NB4 (cell line): ENCODE results near the gene PHACTR3.

Experiments used
- DNase-seq: peaks from one replicate; pipeline ENCODE4 v3.0.0; 2010; ENCODE audit warnings: low read depth
- H3K4me3 ChIP-seq: one replicate; pipeline ENCODE4 v1.5.1; 2011; ENCODE audit warnings: mild to moderate bottlenecking, low read depth, low read length, moderate library complexity
- MYC ChIP-seq: IDR thresholded peaks from 2 replicates; pipeline ENCODE4 v1.6.1; 2011; ENCODE audit warnings: low read depth, low read length
- POLR2A ChIP-seq: IDR thresholded peaks from 2 replicates; pipeline ENCODE4 v1.6.1; 2011; ENCODE audit warnings: mild to moderate bottlenecking; ENCODE audit not compliant: insufficient read length; ENCODE audit errors: extremely low read depth
- TF ChIP-seq, protein P1 (sequence below): IDR thresholded peaks from 2 replicates; pipeline ENCODE4 v1.6.1; 2011; ENCODE audit warnings: low read depth, low read length
- TF ChIP-seq, protein P2 (sequence below): IDR thresholded peaks from one replicate; pipeline ENCODE4 v1.5.1; 2012; ENCODE audit warnings: low read depth, low read length

PHACTR3 gene

DNA sequence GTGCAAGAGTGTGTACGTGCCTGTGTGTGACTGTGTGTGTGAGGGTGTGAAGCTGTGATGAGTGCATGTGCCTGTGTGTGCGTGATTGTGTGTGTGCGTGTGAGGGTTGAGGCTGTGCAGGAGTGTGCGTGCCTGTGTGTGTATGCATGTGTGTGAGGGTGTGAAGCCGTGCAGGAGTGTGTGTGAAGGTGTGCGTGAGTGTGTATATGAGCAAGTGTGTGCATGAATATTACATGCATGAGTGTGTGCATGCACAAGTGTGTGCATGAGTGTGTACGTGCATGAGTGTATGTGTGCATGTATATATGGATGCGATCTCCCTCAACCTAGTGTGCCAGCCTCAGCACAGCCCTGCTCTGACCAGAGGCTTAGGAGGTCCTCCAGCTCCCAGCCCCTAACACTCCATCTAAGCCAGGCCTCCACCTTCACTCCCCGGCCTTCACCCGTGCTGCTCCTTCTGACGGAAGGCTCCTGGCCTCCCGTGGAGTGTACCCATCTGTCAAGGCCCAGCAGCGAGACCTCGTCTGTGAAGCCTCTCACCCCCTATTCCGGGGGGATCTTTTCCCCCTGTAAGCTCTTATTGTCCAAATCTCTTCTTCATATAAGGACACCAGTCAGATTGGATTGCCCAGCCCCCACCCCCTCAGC, 19.9 kb upstream of the PHACTR3 start:
- no peak for DNase-seq
- TF ChIP-seq, protein P1, sequence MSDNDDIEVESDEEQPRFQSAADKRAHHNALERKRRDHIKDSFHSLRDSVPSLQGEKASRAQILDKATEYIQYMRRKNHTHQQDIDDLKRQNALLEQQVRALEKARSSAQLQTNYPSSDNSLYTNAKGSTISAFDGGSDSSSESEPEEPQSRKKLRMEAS = no peak
- no peak for TF ChIP-seq MYC
- TF ChIP-seq, protein P2, sequence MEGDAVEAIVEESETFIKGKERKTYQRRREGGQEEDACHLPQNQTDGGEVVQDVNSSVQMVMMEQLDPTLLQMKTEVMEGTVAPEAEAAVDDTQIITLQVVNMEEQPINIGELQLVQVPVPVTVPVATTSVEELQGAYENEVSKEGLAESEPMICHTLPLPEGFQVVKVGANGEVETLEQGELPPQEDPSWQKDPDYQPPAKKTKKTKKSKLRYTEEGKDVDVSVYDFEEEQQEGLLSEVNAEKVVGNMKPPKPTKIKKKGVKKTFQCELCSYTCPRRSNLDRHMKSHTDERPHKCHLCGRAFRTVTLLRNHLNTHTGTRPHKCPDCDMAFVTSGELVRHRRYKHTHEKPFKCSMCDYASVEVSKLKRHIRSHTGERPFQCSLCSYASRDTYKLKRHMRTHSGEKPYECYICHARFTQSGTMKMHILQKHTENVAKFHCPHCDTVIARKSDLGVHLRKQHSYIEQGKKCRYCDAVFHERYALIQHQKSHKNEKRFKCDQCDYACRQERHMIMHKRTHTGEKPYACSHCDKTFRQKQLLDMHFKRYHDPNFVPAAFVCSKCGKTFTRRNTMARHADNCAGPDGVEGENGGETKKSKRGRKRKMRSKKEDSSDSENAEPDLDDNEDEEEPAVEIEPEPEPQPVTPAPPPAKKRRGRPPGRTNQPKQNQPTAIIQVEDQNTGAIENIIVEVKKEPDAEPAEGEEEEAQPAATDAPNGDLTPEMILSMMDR = no peak
- TF ChIP-seq POLR2A = no peak
- H3K4me3 ChIP-seq = no peak overlapping the region

DNA sequence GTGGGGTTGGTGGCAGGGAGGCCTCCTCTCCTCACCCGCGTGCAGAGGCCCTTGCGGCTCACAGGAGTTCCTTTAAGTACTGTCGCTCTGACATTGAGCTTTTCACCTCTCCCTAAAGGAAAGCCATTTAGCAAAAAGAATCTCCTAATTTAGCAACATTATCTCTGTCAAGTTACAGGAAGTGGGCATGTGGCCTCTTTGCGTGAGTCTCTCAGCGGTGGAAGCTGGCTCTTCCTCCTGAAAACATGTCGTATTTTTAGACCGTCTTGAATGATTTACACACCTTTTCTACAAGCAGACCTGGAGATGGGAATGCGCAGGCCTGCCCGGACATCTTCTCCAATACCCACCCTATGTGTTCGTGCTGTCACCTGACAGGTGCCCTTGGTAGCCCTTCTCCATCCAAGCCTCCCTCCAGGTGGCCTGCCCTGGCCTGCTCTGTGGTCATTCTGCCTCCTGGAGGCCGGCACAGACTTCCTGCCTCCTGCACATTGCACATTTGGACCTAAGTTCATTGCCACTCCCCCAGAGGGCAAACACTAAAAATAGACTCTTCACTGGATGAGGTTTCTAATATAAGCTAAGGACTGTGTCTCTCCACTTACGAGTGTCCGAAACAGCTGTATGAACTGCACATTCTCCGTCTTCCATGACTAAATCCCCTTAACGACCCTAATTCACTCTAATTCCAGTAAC, 18.5 kb upstream of the PHACTR3 start:
- DNase-seq = peak; percentile 89
- peak overlapping the region; percentile 35 for H3K4me3 ChIP-seq
- TF ChIP-seq, protein P1 = peak; percentile 59
- TF ChIP-seq POLR2A (peak; percentile 16), MYC (no peak; the same call in 1 of the 2 replicates)
- TF ChIP-seq, protein P2 = no peak

DNA sequence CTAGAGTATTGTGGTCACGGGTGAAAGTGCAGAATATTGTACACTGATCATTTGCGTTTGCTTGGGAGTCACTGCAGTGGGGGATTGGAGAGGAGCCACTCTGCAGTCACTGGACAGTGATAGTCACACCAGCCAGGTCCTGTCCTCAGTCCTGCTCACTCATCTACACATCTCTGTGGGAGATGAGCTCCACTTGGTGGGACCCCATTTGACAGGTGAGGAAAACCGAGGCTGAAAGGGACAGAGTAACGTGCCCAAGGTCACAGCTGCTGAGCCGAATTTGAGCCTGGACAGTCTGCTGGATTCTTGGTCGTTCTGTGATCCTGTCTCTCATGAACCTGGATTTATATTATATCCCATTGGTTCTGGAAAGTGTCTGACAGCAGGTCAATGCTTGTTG, 17.7 kb upstream of the PHACTR3 start:
- H3K4me3 ChIP-seq = no peak overlapping the region
- TF ChIP-seq POLR2A = no peak
- TF ChIP-seq, protein P2 = no peak
- TF ChIP-seq MYC = no peak
- TF ChIP-seq, protein P1 = no peak
- DNase-seq = no peak

DNA sequence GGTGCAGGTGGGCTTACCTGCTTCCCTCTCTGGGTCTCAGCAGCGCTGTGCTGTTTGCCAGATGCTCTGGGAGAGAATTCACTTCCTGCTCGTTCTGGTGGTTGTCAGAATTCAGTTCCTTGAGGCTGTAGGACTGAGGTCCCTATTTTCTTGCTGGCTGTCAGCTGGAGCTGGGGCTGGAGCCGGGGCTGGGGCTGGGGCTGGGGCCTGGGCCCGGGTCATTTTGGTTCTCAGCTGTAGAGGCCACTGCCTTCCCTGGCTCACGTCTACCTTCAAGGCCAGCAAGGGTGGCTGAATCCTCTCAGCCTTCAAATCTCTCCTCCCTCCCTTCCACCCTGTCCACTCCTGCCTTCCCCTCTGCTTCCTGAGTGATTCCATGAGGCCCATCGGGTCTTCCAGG, 16.8 kb upstream of the PHACTR3 start:
- TF ChIP-seq, protein P1 = no peak
- no peak for TF ChIP-seq MYC
- no peak for TF ChIP-seq POLR2A
- TF ChIP-seq, protein P2 = no peak
- H3K4me3 ChIP-seq = no peak overlapping the region
- DNase-seq = no peak

DNA sequence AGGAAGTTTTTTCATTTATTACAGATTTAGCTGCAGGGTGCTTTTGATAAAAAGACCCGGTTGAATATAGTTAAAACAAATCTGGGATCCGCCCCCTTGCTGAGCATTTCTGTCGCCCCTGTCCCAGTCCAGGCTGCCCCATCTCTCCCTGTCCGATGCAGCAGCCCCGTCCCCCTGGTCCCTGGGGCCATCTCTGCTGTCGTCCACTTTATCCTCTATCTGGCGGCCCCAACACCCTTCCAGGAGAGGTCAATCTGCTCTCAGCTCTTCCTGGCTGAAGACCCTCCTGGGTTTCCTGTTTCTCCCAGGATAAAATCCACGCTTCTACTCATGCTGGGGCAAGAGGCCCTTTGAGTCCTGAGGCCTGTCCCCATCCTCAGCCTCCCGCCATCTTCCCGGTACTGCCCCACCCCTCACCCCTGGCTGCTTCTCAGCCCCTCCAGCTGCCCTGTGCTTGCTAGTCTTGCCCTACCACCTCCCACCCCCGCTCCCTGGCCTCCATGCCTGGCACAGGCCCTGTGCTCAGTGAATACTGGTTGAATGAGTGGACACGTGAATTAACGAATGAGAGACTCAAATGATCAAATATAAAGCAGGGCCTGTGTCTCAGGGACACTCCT, 16.0 kb upstream of the PHACTR3 start:
- TF ChIP-seq MYC (no peak), POLR2A (no peak)
- TF ChIP-seq, protein P2 = no peak
- TF ChIP-seq, protein P1 = no peak
- no peak overlapping the region for H3K4me3 ChIP-seq
- DNase-seq = no peak
